NCI-H2081 treated with DMSO at 0.1 percent for 48 hours (cell line): Measurements from ENCODE around the gene KRTAP10-12.

Source experiments
- DNase-seq: peaks from one replicate; lab custom pipeline; 2025; lab: John Stamatoyannopoulos, UW

KRTAP10-12 gene

DNA sequence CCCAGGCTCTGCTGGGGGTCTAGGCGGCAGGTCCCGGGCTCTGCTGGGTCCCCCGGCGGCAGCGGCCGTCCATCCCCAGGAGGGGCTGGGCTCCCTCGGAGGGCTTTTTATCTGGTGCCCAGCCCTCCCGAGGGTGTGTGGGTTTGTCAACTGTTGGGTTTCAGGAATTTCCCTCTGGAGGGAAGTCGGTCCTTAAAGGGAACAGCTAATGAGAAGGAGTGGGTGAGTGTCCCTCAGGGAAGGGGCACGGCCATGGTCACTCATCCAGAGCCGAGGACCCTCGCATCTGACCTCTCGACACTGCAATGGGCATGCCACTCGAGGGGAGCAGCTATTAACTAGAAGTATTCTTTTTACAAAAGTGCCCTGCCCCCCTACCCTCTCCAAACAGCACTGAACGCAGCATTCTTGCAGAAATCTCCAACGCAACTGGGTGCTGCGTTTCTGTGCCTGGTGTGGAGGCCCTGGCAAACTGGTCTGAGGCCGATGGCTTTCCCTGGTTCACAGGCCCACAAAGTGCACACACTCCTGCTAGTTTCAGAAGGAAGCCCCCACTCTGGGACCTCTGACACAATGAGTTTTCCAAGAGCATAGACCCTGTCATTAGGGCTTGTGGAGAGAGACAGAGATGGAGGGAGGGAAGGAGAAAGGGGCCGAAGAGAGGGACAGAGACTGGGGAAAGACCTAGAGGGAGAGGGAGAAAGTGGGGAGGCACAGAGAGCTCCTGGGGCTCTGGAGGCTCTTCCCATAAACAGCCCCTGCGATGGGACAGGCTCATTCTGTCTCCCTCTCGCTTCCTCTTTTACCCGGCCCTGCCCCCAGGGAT is 15.4 kb downstream of the KRTAP10-12 start:
- DNase-seq: no peak

DNA sequence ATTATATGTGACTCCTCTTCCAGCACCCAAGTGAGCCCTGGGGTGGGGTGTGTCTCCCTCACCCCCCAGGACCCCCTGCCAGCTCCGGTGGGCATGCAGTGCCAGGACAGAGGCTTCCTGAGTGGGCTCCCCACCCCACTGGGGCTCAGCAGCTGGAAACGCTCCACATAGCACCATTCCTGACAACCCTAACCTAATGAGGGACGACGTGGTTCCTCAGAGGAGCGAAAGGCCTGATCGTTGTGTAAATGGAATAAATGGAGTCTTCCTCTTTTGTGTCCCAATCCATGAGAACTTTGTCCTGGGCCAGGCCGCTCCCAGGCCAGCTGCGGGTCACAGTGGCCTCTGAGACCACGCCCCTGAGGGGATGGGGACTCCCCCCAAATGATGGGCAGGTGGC is 16.2 kb downstream of the KRTAP10-12 start:
- DNase-seq: no peak

DNA sequence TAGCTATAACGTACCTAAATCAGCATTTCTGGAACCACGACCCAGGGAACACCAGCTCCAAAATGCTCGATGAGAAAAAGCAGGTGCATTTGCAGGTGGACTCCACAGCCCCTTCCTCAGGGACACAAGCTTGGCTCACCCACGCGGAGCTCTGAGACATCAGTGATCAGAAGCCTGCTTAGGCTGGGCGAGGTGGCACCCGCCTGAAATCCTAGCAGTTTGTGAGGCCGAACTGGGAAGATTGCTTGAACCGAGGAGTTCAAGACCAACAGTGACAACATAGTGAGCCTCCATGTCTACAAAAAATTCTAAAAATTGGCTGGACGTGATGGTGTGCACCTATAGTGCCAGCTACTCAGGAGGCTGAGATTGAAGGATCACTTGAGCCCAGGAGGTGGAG is 16.9 kb downstream of the KRTAP10-12 start:
- no peak for DNase-seq

DNA sequence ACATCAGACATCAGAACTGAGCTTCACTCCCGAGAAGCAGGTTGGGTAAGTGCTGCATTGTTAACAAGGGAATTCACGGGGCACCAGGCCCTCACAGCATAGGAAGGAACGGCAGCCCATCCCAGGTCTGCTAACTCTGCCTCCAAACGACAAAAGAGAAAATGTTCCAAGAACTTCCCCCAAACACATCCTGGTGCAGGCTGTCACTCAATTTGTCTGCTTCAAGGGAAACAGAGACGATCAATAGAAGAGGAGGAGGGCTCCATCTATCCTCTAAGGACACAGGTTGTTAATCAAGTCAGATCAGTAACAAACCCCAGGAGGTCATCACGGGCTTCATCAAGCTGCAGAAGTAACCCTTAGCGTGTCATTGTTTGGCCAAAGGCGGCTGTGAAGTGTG is 17.9 kb downstream of the KRTAP10-12 start:
- DNase-seq: no peak

DNA sequence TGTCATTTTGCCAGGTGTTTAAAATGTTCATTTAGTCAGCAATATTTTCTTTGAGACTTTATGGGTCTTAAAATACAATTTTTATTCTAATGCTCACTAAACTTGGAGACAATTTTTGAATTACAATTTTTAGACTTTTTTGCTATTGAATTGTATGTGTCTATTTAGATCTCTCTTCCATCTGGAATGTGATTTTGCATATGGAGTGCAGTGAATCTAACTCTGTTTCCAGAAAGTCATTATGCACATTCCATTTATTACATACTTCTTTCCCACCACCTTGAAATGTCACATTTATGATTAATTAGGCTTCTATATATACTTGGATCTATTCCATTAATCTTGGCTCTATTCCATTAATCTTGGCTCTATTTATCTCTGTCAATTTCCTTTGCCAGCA is 20.0 kb downstream of the KRTAP10-12 start:
- no peak for DNase-seq

DNA sequence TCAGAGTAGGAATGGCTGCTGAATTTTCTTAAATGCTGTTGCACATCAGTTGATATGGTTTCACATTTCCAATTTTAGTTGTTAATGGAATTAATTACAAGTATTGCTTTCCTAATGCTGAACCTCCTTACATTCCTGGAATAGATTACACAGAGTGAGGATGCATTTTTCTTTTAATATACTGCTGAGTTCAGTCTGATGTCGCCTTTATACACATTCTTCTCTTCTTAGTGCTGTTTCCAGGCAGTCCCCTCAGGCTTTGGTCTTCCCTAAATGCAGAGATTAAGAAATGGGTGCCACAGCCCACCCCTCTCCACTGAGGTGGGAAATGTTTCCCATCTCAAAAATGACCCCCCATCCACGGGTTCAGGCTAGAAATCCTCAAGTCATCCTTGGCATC is 21.1 kb downstream of the KRTAP10-12 start:
- DNase-seq: no peak

DNA sequence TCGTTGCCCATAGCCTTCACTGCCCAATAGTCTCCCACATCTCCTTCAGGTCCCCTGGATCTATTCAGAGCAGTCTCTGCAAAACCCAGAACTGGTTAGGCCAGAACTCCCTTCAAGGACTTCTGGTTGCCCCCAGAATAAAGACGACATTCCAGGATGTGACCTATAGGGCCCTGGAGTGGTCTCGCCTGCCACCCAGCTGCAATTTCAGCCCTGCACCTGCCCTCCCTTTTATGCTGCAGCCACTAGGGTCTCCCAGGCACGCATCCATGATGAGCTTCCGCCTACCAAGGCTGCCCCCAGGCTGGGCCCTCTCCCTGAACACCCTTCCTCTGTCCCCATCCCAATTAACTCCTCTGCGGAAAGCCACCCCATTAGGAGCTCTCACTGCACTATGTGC is 21.6 kb downstream of the KRTAP10-12 start:
- DNase-seq: no peak

DNA sequence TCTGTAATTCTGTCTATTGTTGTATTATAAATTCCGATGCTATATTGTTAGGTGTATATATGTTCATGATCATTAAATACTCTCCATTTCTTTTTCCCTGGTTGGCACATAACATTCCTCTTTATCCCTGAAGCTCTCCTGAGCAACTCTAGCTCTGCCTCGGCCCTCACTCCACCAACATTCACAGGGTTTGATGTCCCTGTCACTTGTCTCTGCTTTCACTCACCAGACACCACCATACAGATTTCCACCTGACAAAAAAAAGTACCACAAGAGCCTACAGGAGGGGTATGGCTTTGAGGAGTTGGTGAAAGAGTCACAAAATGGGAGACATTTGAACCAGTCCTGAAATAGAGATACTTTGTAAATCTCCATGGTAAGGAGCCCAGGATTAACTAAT is 23.2 kb downstream of the KRTAP10-12 start:
- no peak for DNase-seq

DNA sequence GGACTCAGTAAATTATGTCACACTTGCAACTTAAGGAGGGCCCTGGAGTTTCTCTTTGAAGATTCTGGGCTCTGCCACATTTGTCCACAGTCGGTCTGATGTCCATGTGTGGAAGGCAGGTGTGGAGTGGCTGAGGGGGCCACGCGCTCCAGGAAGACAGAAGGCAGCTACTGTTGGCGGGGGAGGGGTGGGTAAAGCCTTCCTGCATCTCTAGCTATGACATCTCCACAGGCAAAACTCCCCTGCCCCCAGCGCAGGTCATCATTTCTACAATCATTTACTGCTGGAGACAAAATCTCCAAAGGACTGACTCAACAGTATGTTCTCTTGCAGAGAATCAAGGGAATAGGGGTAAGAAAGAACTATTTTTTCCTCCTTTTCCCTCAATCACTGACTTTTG is 25.8 kb downstream of the KRTAP10-12 start:
- DNase-seq: no peak

DNA sequence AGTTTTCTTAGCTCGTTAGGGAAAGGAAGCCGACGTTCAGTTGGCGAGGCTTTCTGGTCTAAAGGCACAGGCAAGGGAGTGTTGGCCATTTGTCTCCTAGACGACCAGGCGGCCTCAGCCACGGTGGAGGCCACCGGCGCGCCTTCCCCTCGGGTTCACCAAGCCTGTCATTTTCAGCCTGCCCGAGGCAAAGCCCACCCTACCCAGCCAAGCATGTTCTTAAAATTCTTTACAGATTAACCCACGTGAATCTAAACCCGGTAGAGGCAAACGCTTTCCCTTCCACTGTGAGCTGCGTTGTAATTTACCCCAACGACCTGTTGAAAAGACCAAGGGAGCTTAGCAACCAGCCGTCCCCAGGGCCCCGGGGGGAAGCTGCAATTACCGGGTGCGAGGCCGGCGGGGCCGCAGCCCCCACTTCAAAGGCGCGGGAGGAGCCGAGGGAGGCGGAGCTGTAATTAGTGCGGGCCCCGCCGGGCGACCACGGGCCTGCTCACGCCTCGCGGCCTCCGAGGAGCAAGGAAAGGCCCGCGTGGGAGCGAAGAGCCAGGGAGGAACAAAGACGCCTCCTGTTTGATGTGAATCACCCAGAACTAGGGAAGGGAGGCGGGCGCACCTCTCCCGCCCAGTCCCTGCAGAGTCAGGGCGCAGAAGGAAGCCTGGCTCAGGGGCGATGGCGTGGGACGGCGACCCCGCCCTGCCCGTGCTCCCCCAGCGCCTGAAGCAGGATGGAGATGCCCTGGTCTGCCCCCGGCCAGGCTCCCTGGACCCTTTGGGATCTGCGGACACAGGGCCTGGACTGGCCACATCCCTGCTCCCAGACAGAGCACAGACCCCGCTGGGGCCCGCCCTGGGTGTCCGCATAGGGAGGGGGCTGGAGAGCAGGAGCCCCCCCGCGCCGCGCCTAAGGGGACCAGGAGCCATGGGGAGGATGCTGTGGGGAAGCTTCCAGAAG is 26.5 kb downstream of the KRTAP10-12 start:
- no peak for DNase-seq

DNA sequence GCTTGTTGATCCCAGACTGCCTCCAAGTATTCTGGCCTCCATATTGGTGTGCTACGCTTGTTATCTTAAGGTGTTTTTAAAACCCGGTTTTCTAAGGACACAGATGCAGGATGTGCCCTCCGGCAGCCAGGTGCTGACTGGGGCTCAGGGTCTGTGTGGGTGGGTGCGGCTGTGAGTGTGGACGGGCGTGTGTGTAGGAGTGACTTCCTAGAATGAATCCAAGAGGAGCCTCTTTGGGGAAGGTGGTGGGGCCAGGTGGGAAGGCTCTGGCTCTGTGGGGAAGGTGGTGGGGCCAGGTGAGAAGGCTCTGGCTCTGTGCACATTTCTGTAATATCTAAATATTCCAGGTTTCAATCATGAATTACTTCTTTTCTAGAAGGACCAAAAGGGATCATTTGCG is 27.2 kb downstream of the KRTAP10-12 start:
- DNase-seq: no peak

DNA sequence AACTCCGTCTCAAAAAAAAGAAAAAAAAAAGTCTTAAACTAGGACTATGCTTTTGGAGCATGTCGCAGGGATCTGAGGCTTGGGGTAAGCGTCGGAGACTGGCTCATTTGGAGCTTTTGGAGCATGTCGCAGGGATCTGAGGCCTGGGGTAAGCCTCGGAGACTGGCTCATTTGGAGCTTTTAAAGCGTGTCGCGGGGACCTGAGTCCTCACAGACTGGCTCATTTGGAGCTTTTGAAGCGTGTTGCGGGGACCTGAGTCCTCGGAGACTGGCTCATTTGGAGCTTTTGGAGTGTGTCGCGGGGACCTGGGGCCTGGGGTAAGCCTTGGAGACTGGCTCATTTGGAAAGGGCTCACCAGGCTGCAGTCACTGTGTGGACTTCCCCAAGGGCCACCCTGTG is 28.0 kb downstream of the KRTAP10-12 start:
- DNase-seq: no peak

DNA sequence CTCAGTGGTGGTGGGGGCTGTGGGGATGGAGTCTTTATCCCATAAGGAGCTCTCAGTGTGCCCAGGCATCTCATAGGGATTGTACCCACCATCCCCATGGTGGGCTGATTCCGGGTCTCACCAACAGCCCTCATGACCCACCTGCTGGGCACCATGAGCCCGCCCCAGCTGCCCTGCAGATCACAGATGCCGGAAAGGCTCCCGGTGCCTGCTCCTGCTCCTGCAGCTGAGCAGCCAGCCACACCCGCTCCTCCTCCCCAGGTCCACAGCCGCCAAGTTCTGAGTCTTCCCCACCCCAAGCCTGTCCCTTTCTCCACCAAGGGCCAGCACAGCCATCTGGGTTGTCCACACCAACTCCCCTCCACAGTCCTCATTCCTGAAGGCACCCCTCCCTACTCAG is 29.9 kb downstream of the KRTAP10-12 start:
- DNase-seq: no peak

DNA sequence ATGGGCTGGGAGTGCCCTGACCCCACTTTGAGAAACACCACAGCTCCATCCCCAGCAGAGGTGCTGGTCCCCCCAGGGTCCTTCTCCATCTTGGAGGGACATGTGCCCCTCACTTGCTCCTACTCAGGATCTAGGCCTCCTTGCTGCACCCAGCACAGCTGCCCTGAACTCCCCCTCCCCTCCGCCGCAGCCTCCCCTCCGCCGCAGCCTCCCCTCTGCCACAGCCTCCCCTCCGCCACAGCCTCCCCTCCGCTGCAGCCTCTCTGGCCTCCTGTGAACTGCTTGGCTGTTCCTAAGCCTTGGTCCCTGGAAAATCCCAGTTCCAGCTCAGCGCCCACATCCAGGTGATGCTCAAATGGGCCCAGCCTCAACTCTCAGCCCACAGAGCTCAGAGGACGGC is 30.3 kb downstream of the KRTAP10-12 start:
- DNase-seq: no peak

DNA sequence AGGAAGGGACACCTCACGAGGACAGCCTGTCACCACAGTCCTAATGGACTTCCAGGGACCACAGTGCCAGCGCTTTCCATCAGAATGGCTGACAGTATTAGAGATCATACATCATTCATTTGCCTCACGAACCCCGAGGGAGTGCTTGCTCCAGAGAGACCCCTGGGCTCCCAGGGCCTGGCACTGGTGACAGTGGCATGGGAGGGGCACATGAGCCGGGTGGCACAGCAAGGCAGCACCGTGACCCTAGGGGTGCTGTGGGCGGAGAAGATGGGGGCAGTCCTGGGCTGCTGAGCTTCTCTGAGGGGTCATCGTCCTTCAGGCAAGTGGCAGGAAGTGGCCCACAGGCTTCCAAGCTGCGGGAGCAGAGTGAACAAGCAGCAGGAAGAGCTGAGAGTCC is 30.8 kb downstream of the KRTAP10-12 start:
- no peak for DNase-seq

DNA sequence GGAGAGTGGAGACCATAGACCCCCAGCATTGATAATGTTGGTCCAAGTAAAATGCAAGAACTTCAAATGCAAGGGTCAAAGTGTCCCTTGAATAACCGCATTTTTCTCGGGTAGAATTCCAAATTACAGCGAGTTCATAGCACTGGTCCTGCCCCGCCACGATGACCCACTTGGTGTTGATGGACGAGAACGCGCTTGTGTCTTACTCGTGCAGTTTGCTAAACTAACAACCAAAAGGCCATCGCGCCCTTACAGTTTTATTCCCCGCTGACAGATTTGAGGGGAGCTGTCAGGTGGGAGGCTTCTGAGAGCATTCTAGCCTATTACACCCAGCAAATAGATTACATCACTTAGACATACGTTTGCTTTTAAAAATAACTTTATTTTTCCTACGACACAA is 31.7 kb downstream of the KRTAP10-12 start:
- no peak for DNase-seq

DNA sequence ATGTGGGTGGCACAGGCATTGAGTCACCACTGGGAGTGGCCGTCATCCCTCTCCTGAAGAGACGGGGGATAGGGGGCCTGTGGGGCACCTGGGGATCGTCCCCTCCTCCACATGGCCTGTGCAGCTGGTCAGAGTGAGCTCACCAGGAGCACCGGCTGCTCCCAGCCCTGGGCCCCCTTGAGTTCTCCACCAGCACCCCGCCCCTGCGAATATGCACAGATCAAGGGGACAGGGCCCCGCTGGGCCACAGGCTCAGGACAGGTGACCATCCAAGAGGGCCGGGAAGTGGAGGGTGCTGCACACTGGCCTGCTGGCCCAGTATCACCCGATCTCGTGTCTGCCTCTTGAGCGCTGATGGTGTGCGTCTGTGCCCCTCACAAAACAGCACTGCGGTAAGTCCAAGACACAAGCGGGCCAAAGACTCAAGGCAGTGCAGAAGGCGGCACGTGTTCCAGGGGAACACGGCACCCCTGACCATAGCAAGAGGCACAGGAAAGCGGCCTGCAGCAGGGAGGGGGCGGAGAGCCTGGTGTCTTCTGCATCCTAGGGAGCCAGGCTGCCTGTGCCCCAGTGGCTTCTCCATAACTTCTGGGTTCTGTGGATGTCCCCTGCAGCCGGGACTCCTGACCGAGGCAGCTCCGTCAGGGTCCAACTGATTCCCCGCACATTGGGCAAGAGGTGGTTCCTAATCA is 32.5 kb downstream of the KRTAP10-12 start:
- no peak for DNase-seq

DNA sequence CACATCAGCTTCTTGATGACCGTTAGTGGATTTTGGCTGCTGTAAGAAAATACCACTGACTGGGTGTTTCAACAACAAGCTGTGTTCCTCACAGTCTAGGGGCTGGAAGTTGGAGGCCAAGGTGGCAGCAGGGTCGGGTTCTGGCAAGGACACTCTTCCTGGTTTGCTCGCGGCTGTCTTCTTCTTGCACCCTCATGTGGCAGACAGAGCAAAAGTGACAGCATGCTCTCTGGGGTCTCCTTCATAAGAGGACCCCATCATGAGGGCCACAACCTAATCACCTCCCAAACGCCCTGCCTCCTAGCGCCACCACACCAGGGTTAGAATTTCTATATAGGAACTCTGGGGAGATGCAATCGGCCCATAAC is 33.0 kb downstream of the KRTAP10-12 start:
- DNase-seq: no peak

DNA sequence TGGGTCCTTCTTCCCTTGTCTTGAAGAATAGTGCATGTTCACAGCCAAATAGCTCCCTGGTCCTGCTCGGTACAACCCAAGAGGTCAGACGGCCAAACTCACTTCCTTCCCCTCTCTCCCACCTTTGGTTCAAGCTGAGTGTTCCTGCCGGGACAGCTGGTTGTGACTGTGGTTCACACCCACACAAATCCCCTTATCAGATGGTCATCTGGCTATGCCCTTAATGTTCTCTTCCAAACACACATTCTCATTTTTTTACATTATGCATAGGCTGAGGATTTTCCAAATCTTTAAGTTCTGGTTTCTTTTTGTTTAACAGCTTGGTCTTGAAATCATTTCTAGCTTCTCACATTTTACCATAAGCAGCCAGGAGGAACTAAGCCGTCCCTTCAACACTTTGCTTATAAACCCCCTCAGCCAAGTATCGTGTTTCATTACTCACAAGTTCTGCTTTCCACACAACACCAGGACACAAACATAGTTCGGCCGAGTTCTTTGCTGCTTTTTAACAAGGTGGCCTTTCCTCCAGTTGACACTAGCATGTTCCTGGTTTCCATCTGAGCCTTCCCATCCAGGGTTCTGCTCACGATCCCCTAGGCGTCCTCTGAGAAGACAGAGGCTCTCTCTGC is 34.1 kb downstream of the KRTAP10-12 start:
- no peak for DNase-seq

DNA sequence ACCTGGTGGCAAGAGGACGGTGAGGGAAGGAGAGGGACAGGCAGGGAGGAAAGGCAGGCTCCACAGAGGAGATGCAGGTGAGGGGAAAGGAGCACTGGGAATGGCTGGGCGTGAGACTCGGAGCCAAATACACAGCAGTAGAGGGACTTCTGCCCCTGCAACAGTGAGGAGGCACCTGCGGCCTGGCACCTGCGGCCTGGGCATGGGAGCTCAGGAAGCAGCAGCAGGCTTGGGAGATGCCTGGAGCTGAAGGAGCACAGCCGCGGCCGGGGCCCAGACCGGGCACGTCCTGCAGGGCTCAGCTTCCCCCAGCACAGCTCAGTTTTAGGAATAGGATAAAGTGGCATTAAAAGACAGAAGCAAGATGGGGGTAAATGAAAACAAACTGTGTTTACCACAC is 35.3 kb downstream of the KRTAP10-12 start:
- no peak for DNase-seq

DNA sequence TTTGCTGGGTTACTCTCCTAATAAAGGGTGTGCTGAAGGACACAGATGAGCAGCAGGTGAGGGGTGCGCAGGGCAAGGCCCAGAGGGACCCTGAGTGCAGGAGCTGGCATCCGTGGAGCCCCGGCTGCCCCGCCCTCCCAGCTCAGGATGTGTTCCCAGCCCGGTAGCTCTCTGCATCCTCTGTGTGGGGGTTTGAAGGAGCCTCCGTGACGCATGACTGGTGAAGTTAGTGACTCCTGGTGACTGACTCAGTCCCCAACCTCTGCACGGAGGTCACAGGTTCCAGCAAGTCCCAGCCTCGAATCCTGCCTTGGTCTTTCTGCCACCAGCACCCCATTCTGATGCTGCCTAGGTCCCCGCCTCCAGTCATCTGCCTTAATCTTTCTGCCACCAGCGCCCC is 36.0 kb downstream of the KRTAP10-12 start:
- DNase-seq: no peak
